ENCODE results near the gene PC.

Gene PC

DNA sequence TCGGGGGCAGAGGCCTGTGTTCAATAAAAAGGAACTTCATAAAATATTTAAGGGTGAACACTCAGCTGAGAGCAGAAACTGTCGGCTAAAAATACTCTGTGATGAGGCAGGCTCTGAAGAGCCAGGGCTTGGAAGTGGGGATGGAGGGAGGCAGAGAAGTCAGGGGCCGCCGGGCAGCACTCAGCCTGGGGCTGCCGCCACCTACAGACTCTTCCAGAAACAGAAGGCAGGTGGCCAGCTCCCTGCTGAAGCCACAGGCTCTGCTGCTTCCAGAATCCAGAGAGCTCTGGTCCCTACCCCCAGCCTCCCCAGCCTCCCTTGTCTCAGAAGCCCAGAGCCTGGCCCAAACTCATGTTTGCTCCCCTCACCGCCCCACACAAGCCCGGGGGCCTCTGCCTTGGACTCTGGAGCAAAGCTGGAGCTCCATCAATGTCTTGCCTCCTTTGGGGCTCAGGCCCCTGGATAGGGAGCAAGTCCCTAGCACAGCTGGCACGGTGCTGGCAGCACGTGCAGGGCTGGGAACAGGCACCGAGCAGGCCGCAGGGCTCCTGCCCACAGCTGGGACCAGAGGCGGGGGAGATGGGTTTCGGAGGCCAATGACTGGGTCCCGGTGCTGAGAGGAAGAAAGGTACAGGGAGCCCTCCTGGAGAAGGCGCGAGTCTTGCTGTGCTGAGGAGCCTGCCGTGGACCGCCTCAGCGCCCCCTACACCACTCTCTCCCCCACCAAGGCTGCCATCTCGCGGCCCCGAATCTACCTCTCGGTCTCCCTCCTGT, 93.1 kb downstream of the PC start:
- no peak overlapping the region for H3K4me3 ChIP-seq (ENCODE audit: low read depth, low read length)
- TF ChIP-seq, protein P1, sequence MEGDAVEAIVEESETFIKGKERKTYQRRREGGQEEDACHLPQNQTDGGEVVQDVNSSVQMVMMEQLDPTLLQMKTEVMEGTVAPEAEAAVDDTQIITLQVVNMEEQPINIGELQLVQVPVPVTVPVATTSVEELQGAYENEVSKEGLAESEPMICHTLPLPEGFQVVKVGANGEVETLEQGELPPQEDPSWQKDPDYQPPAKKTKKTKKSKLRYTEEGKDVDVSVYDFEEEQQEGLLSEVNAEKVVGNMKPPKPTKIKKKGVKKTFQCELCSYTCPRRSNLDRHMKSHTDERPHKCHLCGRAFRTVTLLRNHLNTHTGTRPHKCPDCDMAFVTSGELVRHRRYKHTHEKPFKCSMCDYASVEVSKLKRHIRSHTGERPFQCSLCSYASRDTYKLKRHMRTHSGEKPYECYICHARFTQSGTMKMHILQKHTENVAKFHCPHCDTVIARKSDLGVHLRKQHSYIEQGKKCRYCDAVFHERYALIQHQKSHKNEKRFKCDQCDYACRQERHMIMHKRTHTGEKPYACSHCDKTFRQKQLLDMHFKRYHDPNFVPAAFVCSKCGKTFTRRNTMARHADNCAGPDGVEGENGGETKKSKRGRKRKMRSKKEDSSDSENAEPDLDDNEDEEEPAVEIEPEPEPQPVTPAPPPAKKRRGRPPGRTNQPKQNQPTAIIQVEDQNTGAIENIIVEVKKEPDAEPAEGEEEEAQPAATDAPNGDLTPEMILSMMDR (IDR thresholded peaks at IDR 0.05; ENCODE audit: low read depth, low read length) = no peak

DNA sequence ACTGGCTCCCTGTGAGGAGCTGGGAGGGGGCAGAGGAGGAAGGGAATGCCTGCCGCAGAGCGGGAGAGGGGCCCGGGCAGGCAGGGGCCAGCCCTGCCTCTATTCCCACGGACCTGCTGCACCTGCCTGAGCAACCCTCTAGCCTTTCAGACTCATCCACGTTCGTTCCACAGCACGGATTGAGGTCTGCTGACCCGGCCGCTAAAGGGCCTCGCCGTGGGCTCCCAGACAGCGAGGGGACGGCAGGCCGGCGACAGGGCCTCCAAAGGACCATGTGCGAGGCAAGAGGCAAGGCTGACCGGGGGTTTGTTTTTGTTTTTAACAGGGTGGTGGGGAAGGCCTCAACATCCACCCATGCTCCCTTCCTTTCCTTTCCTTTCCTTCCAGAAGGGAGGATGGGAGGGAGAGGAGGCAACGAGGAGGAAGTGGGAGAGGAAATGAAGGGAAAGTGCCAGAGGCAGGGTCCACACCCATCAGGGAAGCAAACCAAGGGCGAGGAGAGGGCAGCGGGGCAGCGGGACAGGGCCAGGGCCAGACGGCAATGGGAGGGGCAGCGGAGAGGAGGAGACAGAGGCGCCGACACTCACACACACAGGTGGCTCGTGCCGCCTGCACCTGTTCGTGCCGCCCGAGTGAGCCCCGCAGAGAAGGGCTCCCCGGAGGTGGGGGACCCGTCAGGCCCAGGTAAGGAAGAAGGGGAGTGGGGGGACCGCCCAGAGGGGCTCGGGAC, 93.8 kb downstream of the PC start:
- TF ChIP-seq, protein P1 (IDR thresholded peaks at IDR 0.05; ENCODE audit: low read depth, low read length) = no peak

DNA sequence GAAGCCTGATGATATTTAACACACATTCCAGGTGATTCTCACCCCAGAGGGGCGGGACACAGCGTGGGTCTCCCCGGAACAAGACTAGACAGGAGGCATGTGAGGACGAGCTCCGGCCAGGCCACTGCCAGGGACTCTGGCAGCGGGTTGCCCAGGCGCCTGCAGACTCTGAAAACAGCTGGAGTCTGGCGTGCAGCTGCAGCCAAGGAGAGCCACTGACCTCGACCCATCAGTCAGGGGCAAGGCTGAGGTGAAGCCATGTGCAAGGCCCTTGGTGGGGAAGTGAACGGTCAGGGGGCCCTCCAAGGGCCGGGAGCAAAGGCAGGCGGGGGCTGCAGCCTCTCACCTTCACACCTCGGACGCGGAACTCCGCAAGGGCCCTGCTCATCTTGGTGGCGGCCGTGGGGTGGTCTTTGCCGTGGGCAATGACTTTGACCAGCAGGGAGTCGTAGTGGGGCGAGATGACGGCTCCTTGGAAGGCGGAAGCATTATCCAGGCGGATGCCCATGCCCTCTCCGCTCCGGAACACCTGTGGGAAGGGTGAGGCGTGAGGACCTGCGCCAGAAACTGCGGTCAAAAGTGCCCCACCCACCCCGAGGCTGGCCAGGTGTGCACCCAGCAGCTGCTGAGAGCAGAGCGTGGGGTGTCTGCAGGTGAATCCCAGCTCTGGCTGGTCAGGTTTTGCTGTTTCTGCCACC, 94.6 kb downstream of the PC start:
- TF ChIP-seq, protein P1 (IDR thresholded peaks at IDR 0.05; ENCODE audit: low read depth, low read length) = no peak
- no peak overlapping the region for H3K4me3 ChIP-seq (ENCODE audit: low read depth, low read length)

More for the DNA sequence above, 93.8 kb downstream of the PC start:
- H3K4me3 ChIP-seq (ENCODE audit: low read depth, low read length) = no peak overlapping the region

DNA sequence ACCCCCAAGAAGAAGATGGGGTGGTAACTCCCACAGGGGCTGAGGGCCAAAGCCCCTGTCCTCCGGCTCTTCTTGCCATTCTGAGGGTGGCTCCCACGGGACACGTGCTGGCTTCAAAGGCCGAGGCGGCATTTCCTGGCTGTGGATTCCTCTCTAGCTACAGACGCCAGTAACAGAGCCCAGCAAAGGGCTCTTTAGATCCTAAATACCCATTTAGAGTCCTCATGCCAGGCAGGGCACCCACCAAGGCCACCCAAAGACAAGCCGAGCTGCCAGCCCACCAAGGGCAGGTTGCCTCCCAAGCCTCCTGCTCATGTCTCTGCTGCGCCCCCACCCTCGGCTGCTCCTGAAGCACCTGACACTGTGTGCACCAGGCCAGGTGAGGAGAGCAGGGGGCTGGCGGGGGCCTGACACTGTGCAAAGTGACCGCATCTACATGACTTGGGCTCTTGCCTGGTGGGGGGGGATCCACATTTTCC, 95.6 kb downstream of the PC start:
- no peak overlapping the region for H3K4me3 ChIP-seq (ENCODE audit: low read depth, low read length)
- TF ChIP-seq, protein P1 (IDR thresholded peaks at IDR 0.05; ENCODE audit: low read depth, low read length) = no peak

DNA sequence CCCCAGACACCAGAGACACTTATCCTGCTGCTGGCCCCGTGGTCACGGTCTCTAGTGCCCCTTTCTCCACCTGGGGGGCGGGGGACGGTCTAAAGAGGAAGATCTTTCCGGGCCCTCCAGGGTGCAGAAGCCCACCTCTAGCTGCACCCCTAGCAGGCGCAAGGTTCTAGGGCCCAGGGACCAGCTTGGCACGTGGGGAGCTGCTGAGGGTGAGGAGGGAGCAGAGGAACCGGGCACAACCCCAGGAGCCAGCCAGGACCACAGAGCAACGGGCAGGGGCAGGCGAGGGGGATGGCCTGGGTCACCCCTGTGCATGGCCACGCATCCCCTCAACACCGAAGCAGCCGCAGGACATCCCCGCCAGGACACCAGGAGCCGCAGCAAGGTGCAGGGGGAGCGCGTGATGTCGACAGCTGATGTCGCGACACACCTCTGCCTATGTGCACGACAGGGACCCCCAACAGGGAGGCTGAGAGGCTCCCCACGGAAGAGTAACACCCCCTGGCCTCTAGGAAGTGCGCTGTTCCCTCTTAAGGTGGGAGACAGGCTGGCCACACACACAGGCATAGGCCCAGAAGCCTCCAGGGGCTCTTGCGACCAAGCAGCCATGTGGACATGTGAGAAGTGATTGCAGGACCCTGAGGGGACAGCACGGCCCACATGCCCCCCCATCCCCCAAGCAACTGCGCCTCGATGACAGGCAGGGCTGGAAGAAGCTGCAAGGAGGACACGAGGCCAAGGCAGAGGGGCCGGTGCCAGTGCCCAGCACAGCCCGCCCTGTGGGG, 96.2 kb downstream of the PC start:
- TF ChIP-seq, protein P1 (IDR thresholded peaks at IDR 0.05; ENCODE audit: low read depth, low read length) = no peak
- no peak overlapping the region for H3K4me3 ChIP-seq (ENCODE audit: low read depth, low read length)

DNA sequence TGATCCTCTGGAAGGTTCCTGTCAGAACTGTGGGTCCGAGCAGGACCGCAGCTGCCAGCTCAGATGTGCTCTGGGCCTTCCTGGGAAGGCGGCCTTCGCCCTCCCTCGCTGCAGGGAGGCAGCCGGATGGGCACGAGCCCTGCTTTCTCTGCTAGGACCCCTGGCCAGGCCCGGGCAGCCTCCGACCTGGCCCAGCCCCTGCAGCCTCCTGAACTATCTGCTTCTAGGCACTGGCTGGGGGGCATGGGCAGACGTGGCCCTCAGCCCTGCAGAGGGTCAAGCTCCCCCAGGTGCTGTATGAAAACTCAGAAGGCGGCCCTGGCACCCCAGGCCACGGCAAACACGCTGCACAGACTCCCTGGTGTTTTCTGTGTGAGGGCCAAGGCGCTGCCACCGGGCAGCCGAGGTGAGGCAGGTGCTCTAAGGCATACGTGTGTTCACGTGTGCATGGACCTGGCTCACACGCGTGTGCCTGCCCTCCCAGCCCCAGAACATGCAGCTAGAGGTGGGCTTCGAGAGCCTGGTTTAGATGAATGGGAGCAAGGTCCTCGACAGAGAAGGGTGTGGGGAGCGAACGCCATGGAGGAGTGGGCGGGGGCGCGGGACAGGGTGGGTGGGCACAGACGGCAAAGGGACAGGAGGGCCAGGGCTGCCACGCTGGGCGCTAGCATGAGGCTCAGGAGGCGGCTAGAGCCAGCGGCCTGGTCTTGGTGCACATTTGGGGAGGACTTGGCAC, 97.0 kb downstream of the PC start:
- TF ChIP-seq, protein P1 (IDR thresholded peaks at IDR 0.05; ENCODE audit: low read depth, low read length) = no peak
- no peak overlapping the region for H3K4me3 ChIP-seq (ENCODE audit: low read depth, low read length)

All from WI38 (cell line).